ENCODE results near the gene PLA2G4D. TPM values are rescaled to one million over a fixed set of nuclear protein-coding genes. Genes with fewer than 3 reads are reported as not detected.
A peak's percentile ranks its signal among the peaks of the same experiment; 100 is the strongest.

The PLA2G4D gene
- total and polyA plus RNA-seq, 7 donors, result not detected

DNA sequence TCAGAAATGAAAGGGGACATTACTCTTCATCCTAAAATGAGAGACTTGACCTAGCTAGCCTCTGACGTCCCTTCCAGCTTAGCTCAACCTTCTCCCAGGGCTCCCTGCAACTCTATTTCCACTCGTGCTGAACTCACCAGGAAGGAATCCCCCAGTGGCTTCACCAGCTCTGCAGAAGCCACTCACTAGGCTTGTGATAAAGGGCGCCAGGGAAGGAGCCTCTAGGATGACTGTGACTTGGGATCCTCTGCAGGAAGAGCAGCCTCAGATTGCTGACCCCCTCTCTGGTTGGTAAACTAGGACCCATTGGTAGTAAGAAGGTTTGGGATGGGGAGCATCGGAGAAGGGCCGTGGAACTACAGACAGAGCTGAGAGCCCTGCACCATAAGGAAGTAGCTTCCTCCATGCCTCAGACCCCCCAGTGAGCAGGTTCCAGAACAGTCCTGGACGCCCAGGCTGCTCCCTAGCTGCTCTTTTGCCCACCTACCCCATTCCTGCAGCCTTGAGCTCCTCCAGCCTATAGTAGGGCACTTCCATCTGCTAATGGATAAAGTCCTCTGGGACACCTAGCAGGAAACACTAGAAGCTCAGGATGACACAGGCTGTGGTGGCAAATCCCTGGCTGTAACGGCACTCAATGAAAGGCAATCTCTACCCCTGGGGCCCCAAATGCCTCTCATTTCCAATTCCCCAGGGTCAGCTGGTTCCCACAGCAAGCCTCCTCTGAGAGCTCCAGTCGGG, 36.1 kb upstream of the PLA2G4D start:
- H3K9me3 ChIP-seq, result no peaks in the 10 kb centered on the region
- no peaks in the 10 kb centered on the region for H3K4me1 ChIP-seq
- peaks cover 0 to 6% (median 0%) of the 10 kb centered on the region in 3 donors for H3K27me3 ChIP-seq (ENCODE audit: insufficient read depth in 3 of 3, low read length in 2 of 3)
- intact Hi-C loops (cut with DNase I), result loop anchor here in 1 of 2 donors (5.0 to 10.0 kb wide), 2 partner anchors 63 to 146 kb away; no protein-coding TSS in a partner anchor
- no peak for TF ChIP-seq CTCF (IDR thresholded peaks at IDR 0.05)
- H3K27ac ChIP-seq, result no peak overlapping the region
- ATAC-seq (no peak), DNase-seq (no peak)
- 58 to 76% (median 67%) methylated on average over 8 of the region's 8 CpGs for WGBS, 3 donors
- no peaks in the 10 kb centered on the region for H3K36me3 ChIP-seq (ENCODE audit: insufficient read depth in 1 of 2, low read depth in 1 of 2)
- no peak overlapping the region for H3K4me3 ChIP-seq

GRCh38 chr15:42129364-42129763, 35.0 kb upstream of the PLA2G4D start:
- 78 to 89% (median 87%) methylated on average over 2 of the region's 2 CpGs for WGBS, 3 donors
- no peaks in the 10 kb centered on the region for H3K9me3 ChIP-seq
- no peaks in the 10 kb centered on the region for H3K4me1 ChIP-seq
- no peaks in the 10 kb centered on the region for H3K36me3 ChIP-seq (ENCODE audit: insufficient read depth in 1 of 2, low read depth in 1 of 2)
- DNase-seq (no peak), ATAC-seq (no peak)
- TF ChIP-seq CTCF (IDR thresholded peaks at IDR 0.05), result no peak
- peaks cover 0 to 6% (median 0%) of the 10 kb centered on the region in 3 donors for H3K27me3 ChIP-seq (ENCODE audit: insufficient read depth in 3 of 3, low read length in 2 of 3)
- no peak overlapping the region for H3K4me3 ChIP-seq
- H3K27ac ChIP-seq, result no peak overlapping the region
- intact Hi-C loops (cut with DNase I), result no loop called here

DNA sequence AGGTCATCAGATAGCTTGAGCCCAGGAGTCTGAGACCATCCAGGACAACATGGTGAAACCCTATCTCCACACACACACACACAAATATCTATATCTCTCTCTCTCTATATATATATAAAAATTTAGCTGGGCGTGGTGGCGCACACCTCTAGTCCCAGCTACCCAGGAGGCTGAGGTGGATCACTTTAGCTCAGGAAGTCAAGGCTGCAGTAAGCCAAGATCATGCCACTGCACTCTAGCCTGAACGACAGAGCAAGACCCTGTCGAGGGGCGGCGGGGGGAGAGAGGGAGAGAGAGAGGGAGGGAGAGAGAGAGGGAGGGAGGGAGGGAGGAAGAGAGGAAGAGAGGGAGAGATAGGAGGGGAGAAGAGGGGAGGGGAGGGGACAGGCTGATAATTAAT, 34.1 kb upstream of the PLA2G4D start:
- intact Hi-C loops (cut with DNase I), result no loop called here
- no peaks in the 10 kb centered on the region for H3K4me1 ChIP-seq
- TF ChIP-seq CTCF (IDR thresholded peaks at IDR 0.05), result no peak
- H3K27ac ChIP-seq, result no peak overlapping the region
- ATAC-seq (no peak), DNase-seq (no peak)
- H3K27me3 ChIP-seq (ENCODE audit: insufficient read depth in 3 of 3, low read length in 2 of 3), result peaks cover 0 to 6% (median 0%) of the 10 kb centered on the region in 3 donors
- H3K4me3 ChIP-seq, result no peak overlapping the region
- H3K36me3 ChIP-seq (ENCODE audit: insufficient read depth in 1 of 2, low read depth in 1 of 2), result no peaks in the 10 kb centered on the region
- H3K9me3 ChIP-seq, result no peaks in the 10 kb centered on the region
- WGBS, 3 donors, result 68 to 74% (median 70%) methylated on average over 6 of the region's 6 CpGs

DNA sequence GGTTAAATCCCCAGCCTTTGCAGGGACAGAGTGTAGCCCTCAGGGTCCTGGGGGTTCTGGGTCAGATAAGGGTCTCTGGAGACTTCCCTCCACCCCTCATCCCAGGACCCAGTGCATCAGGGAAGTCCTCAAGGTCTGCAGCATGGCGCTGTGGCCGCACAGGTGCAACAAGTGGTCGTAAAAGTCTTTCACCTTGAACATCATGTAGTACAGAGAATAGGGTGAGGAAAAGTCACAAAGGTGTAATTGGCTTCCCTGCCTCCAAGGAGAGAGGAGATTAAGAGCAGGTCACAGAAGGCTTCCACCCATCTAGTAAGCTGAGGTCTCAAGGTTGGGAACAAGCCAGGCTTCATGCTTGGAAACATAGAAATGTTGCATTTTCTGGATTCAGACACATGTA, 29.2 kb upstream of the PLA2G4D start:
- Histone ChIP-seq H3K9me3 (no peaks in the 10 kb centered on the region), H3K4me3 (no peak overlapping the region), H3K4me1 (no peaks in the 10 kb centered on the region), H3K27ac (no peak overlapping the region), H3K36me3 (ENCODE audit: insufficient read depth in 1 of 2, low read depth in 1 of 2) (no peaks in the 10 kb centered on the region), H3K27me3 (ENCODE audit: insufficient read depth in 3 of 3, low read length in 2 of 3) (peaks cover 0 to 6% (median 0%) of the 10 kb centered on the region in 3 donors)
- no peak for TF ChIP-seq CTCF (IDR thresholded peaks at IDR 0.05)
- ATAC-seq (no peak), DNase-seq (no peak)
- WGBS, 3 donors, result 92 to 97% (median 95%) methylated on average over 3 of the region's 3 CpGs
- intact Hi-C loops (cut with DNase I), result no loop called here

DNA sequence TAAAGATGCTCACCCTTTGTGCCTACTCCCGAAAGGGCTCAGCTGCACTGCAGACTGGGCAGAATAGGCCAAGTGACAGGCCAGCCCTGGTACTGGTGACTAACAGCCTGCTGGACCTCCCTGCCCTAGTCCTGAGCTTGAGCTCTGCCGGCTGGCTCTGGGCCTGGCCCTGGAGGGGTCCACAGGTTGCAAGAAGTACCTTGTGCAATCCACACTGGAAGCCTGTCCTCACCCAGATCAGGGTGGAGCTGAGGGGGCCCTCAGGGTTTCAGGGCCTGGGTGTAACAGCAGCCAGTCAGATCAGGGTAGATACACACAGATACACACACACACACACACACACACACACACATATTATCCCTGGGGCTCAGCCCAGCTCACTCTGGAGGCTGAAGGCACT, 27.3 kb upstream of the PLA2G4D start:
- Histone ChIP-seq H3K27me3 (ENCODE audit: insufficient read depth in 3 of 3, low read length in 2 of 3) (no peaks in the 10 kb centered on the region), H3K4me3 (no peak overlapping the region), H3K4me1 (no peaks in the 10 kb centered on the region), H3K27ac (no peak overlapping the region), H3K9me3 (no peaks in the 10 kb centered on the region), H3K36me3 (ENCODE audit: insufficient read depth in 1 of 2, low read depth in 1 of 2) (no peaks in the 10 kb centered on the region)
- ATAC-seq, result peak in 1 of 4 donors; percentile 37
- TF ChIP-seq CTCF (IDR thresholded peaks at IDR 0.05), result no peak
- no peak for DNase-seq
- intact Hi-C loops (cut with DNase I), result no loop called here
- WGBS, 3 donors, result 46 to 67% (median 49%) methylated on average over 2 of the region's 2 CpGs

All from psoas muscle (tissue), 8 donors.